Activated CD8-positive, alpha-beta memory T cell treated with anti-CD3 and anti-CD28 coated beads, Interleukin-2, amount 50 U/mL, for 4 hours (primary cell): ENCODE results near the gene COA3.
"Not testable (repeated sequence)": the region's sequence is repeated elsewhere in the genome, so short reads cannot be mapped to it uniquely, and the experiment has no call there.

ENCODE experiments used
- DNase-seq: peaks from one replicate; pipeline ENCODE4 v3.0.0-alpha.2; 2020

The COA3 gene

GRCh38 chr17:42780851-42781638 is 17.5 kb downstream of the COA3 start:
- DNase-seq = no peak

DNA sequence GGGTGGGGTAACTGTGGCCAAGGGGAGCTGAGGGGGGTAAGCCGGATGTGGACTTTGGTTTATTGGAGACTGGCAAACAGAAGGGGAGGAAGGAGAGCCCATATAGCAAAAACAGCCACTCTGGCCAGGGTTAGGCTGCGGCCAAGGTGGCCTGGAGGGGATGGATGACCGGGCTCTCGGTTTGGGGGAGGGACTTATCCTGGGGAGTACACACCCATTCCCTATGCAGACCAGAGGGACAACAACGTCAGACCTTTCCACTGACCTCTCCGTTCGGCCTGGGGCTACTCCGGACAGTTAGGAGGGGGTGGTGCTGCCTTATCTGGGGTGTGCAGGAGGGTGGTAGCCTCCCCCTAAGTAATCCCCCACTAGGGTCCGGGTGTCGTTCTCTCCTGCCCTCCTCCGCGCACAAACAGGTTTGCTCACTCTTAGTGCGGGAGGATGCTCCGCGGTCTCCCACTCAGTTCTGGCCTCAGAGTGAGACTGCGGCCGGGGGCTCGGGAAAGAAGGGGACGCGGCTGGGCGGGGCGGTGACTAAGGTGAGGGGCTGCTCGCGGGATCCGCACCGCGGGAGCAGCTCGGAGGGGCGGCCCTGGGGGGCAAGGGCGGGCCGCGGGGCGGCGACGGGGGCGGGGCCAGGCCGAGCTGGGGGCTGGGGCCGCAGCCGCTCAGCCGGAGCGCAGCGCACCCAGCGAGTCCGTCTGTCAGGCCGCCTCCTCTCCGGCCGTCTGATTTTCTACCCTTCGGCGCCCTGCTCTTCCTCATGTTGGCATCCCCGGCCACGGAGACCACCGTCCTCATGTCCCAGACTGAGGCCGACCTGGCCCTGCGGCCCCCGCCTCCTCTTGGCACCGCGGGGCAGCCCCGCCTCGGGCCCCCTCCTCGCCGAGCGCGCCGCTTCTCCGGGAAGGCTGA is 18.3 kb downstream of the COA3 start, which contains the start of gene WNK4:
TSS of gene WNK4 (plus strand) at position 675 of the 915 bp plus-strand sequence. CDS start at position 764, 89 bp downstream.
- DNase-seq = no peak

GRCh38 chr17:42779304-42779935 is 19.1 kb downstream of the COA3 start:
- DNase-seq = no peak

GRCh38 chr17:42778570-42778969 is 19.9 kb downstream of the COA3 start:
- DNase-seq = no peak

DNA sequence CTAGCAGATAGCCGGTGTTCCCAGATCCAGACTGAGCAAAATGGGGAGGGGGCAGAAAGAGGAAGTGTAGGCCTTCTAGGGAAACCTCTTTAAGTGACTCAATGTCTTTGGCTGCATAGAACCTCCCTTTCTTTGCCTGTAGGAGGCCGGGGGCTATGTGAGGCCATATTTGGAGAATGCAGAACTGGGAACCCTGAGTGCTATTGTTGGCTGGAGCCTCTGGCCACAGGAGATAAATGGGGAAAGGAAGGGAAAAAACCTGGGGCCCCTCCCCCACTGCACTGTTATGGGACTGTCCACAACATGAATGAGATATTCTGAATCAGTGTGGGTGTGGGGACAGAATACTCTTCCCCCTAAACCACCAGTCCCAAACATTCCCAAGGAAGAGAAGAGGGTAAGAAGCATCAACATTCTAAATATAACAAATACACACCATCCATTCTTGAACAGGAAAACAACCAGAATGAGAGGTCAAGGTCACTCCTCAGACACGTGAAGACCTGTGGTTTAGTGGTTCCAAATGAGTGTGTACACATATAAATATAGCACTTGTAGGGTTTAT is 22.9 kb downstream of the COA3 start:
- no peak for DNase-seq

GRCh38 chr17:42774066-42774745 is 24.3 kb downstream of the COA3 start:
- DNase-seq = no peak

- peak; percentile 71 for DNase-seq
These were observed 25.0 kb downstream of the COA3 start, which contains the start of gene VPS25 for GRCh38 chr17:42773290-42774035. Gene VPS25 (plus strand): TSS chr17:42773449. CDS start chr17:42773476, 27 bp downstream.

GRCh38 chr17:42772945-42773289 is 25.6 kb downstream of the COA3 start:
- no peak for DNase-seq

DNA sequence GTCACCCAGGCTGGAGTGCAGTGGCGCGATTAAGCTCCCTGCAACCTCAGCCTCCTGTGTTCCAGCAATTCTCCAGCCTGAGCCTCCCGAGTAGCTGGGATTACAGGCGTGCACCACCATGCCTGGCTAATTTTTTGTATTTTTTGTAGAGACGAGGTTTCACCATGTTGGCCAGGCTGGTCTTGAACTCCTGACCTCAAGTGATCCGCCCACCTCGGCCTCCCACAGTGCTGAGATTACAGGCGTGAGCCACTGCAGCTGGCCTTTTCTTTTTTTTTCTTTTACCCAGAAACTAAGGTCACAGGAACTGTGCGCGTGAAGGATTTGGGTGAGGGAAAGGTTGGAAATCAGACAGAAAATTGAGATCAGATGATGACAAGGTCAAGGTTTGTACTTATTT is 28.5 kb downstream of the COA3 start:
- not testable (repeated sequence) for DNase-seq

DNA sequence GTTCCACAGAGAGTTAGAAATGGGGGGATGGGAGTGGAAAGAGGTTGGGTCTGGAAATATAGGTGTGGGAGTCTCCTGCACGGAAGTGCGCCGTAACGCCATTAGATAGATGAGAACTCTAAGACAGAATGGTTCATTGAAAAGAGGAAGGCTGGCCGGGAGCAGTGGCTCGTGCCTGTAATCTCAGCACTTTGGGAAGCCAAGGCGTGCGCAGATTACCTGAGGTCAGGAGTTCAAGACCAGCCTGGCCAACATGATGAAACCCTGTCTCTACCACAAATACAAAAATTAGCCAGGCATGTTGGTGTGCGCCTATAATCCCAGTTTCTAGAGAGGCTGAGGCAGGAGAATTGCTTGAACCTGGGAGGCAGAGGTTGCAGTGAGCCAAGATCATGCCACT is 30.5 kb downstream of the COA3 start:
- not testable (repeated sequence) for DNase-seq

- no peak for DNase-seq
These were observed 31.0 kb downstream of the COA3 start for GRCh38 chr17:42767512-42767911.

GRCh38 chr17:42766124-42766523 is 32.4 kb downstream of the COA3 start:
- no peak for DNase-seq

- no peak for DNase-seq
These were observed 36.9 kb downstream of the COA3 start for GRCh38 chr17:42761638-42762037.

- DNase-seq = no peak
These were observed 37.6 kb downstream of the COA3 start, which contains the start of gene RAMP2 for GRCh38 chr17:42760652-42761581. Gene RAMP2 (plus strand): TSS chr17:42761227. CDS start chr17:42761262, 35 bp downstream.

DNA sequence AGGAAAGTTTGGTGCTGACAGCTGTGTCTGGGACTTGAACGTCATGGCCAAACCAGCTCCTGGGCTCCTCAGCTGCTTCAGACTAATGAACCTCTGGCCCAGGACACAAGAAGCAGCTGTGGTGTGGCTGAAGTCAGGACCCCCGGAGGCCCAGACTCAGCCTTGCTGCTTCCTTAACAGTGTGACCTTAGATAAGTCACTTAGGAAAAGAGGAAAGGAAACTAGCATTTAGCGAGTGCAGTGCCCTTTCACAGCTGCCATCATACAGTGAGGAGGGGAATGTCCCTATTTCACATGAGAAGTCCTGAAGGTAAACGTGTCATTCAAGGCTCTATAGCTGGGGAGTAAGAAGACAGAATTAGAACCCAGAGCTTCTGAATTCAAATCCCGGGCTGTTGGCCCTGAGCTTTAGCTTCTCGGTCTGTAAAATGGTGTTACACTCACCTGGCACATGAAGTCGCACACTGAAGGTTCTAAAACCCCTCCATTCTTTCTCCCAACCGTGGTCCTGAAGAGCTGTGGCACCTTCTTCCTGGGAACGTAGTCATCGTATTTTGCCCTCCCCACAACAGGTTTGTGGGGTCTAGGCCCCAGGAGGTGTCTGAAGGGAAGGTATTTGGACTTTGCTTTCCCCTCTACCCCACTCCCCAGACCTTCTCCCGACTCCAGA is 38.4 kb downstream of the COA3 start:
- no peak for DNase-seq

- DNase-seq = no peak
These were observed 43.7 kb downstream of the COA3 start for GRCh38 chr17:42754782-42755181.

DNA sequence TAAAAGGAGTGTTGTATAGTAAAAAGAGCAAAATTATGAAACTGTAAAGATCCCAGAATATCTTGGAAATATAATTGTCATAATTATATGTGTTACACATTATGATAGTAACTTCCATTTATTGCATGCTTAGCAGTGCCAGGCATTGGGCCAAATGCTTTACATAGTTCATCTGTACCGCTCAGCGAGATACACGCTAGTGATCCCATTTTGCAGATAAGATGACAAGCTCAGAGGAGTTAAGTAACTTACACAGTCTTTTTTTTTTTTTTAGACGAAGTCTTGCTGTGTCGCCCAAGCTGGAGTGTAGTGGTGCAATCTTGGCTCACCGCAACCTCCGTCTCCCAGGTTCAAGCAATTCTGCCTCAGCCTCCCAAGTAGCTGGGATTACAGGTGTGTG is 46.9 kb downstream of the COA3 start:
- no peak for DNase-seq

DNA sequence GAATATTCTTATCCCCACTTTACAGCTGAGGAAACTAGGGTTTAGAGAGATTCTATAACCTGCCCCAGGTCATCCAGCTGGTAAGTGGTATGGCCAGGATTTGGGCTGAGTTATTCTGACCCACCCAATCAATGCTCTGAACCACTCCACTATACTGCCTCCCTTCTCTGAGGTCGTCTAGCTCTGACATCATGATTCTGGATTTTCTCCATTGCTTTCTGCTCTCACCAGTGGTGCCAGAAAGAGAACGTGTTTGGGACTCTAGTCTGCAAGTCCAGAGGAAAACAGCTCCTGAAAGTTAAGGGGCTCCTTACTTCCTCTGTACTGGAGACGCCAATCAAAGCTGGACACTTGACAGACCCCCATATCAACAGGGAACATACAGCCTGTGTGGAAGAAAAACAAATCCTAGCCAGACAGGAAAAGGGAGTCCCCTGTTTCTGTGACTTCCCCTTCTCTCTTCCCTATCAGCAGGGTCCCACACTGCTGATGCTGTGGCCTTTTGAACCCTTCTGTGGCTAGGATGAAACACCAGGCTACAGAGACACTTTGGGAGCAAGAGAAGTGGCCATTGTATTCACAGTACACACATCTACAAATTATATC is 47.7 kb downstream of the COA3 start:
- no peak for DNase-seq
